GM12878 (cell line): ENCODE measurements around the gene PRR11. TPM values are rescaled to one million over a fixed set of nuclear protein-coding genes. Genes with fewer than 3 reads are reported as not detected.

Source experiments
- CHD1 ChIP-seq: IDR thresholded peaks from 2 replicates; pipeline ENCODE4 v1.6.1; 2012; ENCODE audit warnings: low read depth, low read length, improper control_type of control experiment
- HDGF ChIP-seq: fragments of 450-650 bp; IDR thresholded peaks from 2 replicates; pipeline ENCODE4 v1.6.1; 2016; ENCODE audit warnings: antibody characterized with exemption
- MXI1 ChIP-seq: fragments of 150-350 bp; IDR thresholded peaks from 2 replicates; pipeline ENCODE4 v1.6.1; 2011; ENCODE audit warnings: low read depth, mild to moderate bottlenecking, inconsistent platforms, low read length, improper control_type of control experiment
- RBBP5 ChIP-seq: fragments of 200-600 bp; sonication (generic); conservative IDR thresholded peaks from 2 replicates; pipeline ENCODE4 v1.6.1; 2016
- RCOR1 ChIP-seq: conservative IDR thresholded peaks from 2 replicates; pipeline ENCODE4 v1.6.1; 2012; ENCODE audit warnings: low read depth, low read length, improper control_type of control experiment
- SPI1 ChIP-seq: IDR thresholded peaks from 2 replicates; pipeline ENCODE4 v1.6.1; 2011; ENCODE audit warnings: low read depth, mild to moderate bottlenecking, low read length, moderate library complexity, borderline replicate concordance; ENCODE audit not compliant: insufficient read depth
- SRF ChIP-seq, 2 experiments: IDR thresholded peaks; 2 replicates each; pipeline ENCODE4 v1.6.1; 2011; ENCODE audit warnings: low read depth in 2 of 2, low read length in 2 of 2, mild to moderate bottlenecking in 1 of 2, moderate library complexity in 1 of 2
- ZNF622 ChIP-seq: fragments of 450-650 bp; IDR thresholded peaks from 2 replicates; pipeline ENCODE4 v1.6.1; 2017; ENCODE audit warnings: mild to moderate bottlenecking, inconsistent platforms
- ZSCAN29 ChIP-seq: fragments of 450-650 bp; IDR thresholded peaks from 2 replicates; pipeline ENCODE4 v1.6.1; 2017; ENCODE audit warnings: mild to moderate bottlenecking, moderate library complexity
- polyA plus RNA-seq, 11 experiments: library from polyadenylated mRNA; depleted of rRNA in 4 of 11; unstranded in 6 of 11; stranded (reverse) in 5 of 11; fragments of >200 nt; fragmentation: Nextera tagmentation in 4 of 11; fragmentation: Illumina TruSeq in 1 of 11; extraction: Ambion mirVana in 4 of 11; extraction: Trizol in 1 of 11; gene quantifications; 1 replicate in 1 of 11; 2 replicates in 10 of 11; pipeline versions ENCODE4 v1.2.1 to v1.2.3, GENCODE V29; 2011 to 2016; ENCODE audit warnings: inconsistent platforms in 2 of 11, missing spikeins in 2 of 11, low read depth in 1 of 11
- total RNA-seq, 4 experiments: library from RNA; depleted of rRNA in 3 of 4; stranded (reverse); fragments of >200 nt in 3 of 4; fragmentation: Illumina TruSeq in 1 of 4; extraction: Trizol in 1 of 4; gene quantifications; 2 replicates each; pipeline versions ENCODE4 v1.2.1 to v1.2.3, GENCODE V29; 2013 to 2021
- TF ChIP-seq, protein P1 (sequence below): IDR thresholded peaks from 2 replicates; pipeline ENCODE4 v1.6.1; 2011; ENCODE audit warnings: borderline replicate concordance, low read depth, mild to moderate bottlenecking, moderate library complexity, mixed read lengths, low read length; ENCODE audit not compliant: insufficient read depth; ENCODE audit errors: extremely low read length
- TF ChIP-seq, protein P2 (sequence below): fragments of 450-650 bp; IDR thresholded peaks from 2 replicates; pipeline ENCODE4 v1.6.1; 2017; ENCODE audit warnings: mild to moderate bottlenecking
- TF ChIP-seq, protein P3 (sequence below): fragments of 150-350 bp; IDR thresholded peaks from 2 replicates; pipeline ENCODE4 v1.6.1; 2014; ENCODE audit warnings: mild to moderate bottlenecking, low read depth, low read length
- TF ChIP-seq, protein P4 (sequence below): IDR thresholded peaks from 2 replicates; pipeline ENCODE4 v1.6.1; 2011; ENCODE audit warnings: mild to moderate bottlenecking, low read depth, low read length, moderate library complexity; ENCODE audit not compliant: insufficient replicate concordance
- TF ChIP-seq, protein P5 (sequence below): fragments of 450-650 bp; IDR thresholded peaks from 2 replicates; pipeline ENCODE4 v1.6.1; 2017; ENCODE audit warnings: mild to moderate bottlenecking, moderate library complexity
- TF ChIP-seq, protein P6 (sequence below): IDR thresholded peaks from 2 replicates; pipeline ENCODE4 v1.6.1; 2012; ENCODE audit warnings: mild to moderate bottlenecking, low read depth, low read length

Gene PRR11
- total and polyA plus RNA-seq, 10 of the 15 experiments (the other 5 are each of a cell fraction or from before 2014, with no cell fraction given): 20.8 to 97.0 (median 48.3) TPM

DNA sequence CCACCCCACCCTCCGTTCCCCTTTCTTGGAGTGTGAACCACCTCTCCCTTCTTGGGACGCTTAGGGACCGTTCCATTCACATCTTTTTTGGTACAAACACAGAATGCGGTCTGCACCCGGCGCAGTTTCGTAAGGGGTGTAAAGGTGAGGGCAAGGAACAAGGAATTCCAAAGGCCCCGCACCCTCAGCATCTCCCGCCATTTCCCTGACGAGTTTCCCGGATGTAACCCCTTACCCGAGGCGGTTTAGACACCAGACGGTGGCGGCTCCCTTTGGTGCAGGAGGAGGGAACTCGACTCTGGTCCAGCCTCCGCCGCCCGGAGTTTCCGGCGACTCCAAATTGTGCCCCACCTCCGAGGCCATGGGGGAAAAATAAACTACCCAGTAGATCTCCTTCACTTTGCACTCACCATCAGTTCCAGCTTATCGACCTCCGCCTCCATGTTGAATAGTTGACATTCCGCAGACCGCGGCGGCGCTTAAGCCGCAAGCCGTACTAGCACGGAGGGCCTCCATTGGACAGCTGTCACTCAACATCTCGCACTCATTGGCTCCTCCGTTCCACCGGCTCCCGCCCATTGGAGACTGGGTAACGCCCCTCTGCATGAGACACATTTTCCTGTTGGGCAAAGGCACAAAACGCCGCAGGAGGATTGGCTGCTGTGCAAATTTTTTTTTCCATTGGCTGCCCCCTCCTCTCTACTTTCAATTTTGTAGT, 666 bp upstream of the PRR11 start, which contains the start of gene SKA2 (continued):
- TF ChIP-seq, protein P1, sequence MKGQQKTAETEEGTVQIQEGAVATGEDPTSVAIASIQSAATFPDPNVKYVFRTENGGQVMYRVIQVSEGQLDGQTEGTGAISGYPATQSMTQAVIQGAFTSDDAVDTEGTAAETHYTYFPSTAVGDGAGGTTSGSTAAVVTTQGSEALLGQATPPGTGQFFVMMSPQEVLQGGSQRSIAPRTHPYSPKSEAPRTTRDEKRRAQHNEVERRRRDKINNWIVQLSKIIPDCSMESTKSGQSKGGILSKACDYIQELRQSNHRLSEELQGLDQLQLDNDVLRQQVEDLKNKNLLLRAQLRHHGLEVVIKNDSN: no peak
- TF ChIP-seq SPI1 (no peak), SRF (IDR thresholded peaks at IDR 0.05; ENCODE audit: low read depth in 2 of 2, low read length in 2 of 2) (0 out of 4 replicates have a peak, but pooled peaks of 1 of the 2 experiments have one; percentile 4), CHD1 (no peak), ZNF622 (no peak), MXI1 (no peak), HDGF (0 out of 2 replicates have a peak, but pooled peaks have one; percentile 15), RBBP5 (0 out of 2 replicates have a peak, but pooled peaks have one; percentile 74), ZSCAN29 (no peak), RCOR1 (0 out of 2 replicates have a peak, but pooled peaks have one; percentile 9)
- TF ChIP-seq, protein P2, sequence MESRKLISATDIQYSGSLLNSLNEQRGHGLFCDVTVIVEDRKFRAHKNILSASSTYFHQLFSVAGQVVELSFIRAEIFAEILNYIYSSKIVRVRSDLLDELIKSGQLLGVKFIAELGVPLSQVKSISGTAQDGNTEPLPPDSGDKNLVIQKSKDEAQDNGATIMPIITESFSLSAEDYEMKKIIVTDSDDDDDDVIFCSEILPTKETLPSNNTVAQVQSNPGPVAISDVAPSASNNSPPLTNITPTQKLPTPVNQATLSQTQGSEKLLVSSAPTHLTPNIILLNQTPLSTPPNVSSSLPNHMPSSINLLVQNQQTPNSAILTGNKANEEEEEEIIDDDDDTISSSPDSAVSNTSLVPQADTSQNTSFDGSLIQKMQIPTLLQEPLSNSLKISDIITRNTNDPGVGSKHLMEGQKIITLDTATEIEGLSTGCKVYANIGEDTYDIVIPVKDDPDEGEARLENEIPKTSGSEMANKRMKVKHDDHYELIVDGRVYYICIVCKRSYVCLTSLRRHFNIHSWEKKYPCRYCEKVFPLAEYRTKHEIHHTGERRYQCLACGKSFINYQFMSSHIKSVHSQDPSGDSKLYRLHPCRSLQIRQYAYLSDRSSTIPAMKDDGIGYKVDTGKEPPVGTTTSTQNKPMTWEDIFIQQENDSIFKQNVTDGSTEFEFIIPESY: no peak
- TF ChIP-seq, protein P3, sequence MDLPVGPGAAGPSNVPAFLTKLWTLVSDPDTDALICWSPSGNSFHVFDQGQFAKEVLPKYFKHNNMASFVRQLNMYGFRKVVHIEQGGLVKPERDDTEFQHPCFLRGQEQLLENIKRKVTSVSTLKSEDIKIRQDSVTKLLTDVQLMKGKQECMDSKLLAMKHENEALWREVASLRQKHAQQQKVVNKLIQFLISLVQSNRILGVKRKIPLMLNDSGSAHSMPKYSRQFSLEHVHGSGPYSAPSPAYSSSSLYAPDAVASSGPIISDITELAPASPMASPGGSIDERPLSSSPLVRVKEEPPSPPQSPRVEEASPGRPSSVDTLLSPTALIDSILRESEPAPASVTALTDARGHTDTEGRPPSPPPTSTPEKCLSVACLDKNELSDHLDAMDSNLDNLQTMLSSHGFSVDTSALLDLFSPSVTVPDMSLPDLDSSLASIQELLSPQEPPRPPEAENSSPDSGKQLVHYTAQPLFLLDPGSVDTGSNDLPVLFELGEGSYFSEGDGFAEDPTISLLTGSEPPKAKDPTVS: no peak
- TF ChIP-seq, protein P4, sequence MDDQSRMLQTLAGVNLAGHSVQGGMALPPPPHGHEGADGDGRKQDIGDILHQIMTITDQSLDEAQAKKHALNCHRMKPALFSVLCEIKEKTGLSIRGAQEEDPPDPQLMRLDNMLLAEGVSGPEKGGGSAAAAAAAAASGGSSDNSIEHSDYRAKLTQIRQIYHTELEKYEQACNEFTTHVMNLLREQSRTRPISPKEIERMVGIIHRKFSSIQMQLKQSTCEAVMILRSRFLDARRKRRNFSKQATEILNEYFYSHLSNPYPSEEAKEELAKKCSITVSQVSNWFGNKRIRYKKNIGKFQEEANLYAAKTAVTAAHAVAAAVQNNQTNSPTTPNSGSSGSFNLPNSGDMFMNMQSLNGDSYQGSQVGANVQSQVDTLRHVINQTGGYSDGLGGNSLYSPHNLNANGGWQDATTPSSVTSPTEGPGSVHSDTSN: peak; percentile 92
- TF ChIP-seq, protein P5, sequence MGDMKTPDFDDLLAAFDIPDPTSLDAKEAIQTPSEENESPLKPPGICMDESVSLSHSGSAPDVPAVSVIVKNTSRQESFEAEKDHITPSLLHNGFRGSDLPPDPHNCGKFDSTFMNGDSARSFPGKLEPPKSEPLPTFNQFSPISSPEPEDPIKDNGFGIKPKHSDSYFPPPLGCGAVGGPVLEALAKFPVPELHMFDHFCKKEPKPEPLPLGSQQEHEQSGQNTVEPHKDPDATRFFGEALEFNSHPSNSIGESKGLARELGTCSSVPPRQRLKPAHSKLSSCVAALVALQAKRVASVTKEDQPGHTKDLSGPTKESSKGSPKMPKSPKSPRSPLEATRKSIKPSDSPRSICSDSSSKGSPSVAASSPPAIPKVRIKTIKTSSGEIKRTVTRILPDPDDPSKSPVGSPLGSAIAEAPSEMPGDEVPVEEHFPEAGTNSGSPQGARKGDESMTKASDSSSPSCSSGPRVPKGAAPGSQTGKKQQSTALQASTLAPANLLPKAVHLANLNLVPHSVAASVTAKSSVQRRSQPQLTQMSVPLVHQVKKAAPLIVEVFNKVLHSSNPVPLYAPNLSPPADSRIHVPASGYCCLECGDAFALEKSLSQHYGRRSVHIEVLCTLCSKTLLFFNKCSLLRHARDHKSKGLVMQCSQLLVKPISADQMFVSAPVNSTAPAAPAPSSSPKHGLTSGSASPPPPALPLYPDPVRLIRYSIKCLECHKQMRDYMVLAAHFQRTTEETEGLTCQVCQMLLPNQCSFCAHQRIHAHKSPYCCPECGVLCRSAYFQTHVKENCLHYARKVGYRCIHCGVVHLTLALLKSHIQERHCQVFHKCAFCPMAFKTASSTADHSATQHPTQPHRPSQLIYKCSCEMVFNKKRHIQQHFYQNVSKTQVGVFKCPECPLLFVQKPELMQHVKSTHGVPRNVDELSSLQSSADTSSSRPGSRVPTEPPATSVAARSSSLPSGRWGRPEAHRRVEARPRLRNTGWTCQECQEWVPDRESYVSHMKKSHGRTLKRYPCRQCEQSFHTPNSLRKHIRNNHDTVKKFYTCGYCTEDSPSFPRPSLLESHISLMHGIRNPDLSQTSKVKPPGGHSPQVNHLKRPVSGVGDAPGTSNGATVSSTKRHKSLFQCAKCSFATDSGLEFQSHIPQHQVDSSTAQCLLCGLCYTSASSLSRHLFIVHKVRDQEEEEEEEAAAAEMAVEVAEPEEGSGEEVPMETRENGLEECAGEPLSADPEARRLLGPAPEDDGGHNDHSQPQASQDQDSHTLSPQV: no peak
- TF ChIP-seq, protein P6, sequence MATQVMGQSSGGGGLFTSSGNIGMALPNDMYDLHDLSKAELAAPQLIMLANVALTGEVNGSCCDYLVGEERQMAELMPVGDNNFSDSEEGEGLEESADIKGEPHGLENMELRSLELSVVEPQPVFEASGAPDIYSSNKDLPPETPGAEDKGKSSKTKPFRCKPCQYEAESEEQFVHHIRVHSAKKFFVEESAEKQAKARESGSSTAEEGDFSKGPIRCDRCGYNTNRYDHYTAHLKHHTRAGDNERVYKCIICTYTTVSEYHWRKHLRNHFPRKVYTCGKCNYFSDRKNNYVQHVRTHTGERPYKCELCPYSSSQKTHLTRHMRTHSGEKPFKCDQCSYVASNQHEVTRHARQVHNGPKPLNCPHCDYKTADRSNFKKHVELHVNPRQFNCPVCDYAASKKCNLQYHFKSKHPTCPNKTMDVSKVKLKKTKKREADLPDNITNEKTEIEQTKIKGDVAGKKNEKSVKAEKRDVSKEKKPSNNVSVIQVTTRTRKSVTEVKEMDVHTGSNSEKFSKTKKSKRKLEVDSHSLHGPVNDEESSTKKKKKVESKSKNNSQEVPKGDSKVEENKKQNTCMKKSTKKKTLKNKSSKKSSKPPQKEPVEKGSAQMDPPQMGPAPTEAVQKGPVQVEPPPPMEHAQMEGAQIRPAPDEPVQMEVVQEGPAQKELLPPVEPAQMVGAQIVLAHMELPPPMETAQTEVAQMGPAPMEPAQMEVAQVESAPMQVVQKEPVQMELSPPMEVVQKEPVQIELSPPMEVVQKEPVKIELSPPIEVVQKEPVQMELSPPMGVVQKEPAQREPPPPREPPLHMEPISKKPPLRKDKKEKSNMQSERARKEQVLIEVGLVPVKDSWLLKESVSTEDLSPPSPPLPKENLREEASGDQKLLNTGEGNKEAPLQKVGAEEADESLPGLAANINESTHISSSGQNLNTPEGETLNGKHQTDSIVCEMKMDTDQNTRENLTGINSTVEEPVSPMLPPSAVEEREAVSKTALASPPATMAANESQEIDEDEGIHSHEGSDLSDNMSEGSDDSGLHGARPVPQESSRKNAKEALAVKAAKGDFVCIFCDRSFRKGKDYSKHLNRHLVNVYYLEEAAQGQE: no peak
